Stomach (tissue), 19 donors: ENCODE results near the gene FZD4. TPM values are rescaled to one million over a fixed set of nuclear protein-coding genes. Genes with fewer than 3 reads are reported as not detected.
"Not testable (repeated sequence)": the region's sequence is repeated elsewhere in the genome, so short reads cannot be mapped to it uniquely, and the experiment has no call there.

Experiments
- DNase-seq, 2 donors: peaks; one replicate each; pipeline versions ENCODE4 v3.0.0 to v3.0.0-alpha.2; 2013 to 2019
- H3K27ac ChIP-seq, 5 donors: fragments of 200-600 bp in 4 of 5; sonication (generic) in 4 of 5; one replicate each; pipeline ENCODE4 v1.5.1; 2013 to 2019; ENCODE audit warnings: mild to moderate bottlenecking in 1 of 5, moderate library complexity in 1 of 5
- H3K27me3 ChIP-seq, 3 donors: fragments of 200-600 bp; sonication (generic); one replicate each; pipeline ENCODE4 v1.5.1; 2017 to 2019; ENCODE audit warnings: mixed run types in 1 of 3
- H3K36me3 ChIP-seq, 4 donors: fragments of 200-600 bp; sonication (generic); 1 replicate in 3 of 4; 2 replicates in 1 of 4; pipeline ENCODE4 v1.5.1; 2016 to 2019
- H3K4me1 ChIP-seq, 4 donors: fragments of 200-600 bp; sonication (generic); one replicate each; pipeline ENCODE4 v1.5.1; 2016 to 2019
- H3K4me3 ChIP-seq, 4 donors: fragments of 200-600 bp; sonication (generic) in 3 of 4; one replicate each; pipeline ENCODE4 v1.5.1; 2016 to 2019; ENCODE audit warnings: mild to moderate bottlenecking in 1 of 4
- H3K9me3 ChIP-seq, 4 donors: fragments of 200-600 bp; sonication (generic); one replicate each; pipeline ENCODE4 v1.5.1; 2016 to 2019
- EP300 ChIP-seq: sonication (generic); formaldehyde crosslinking; IDR thresholded peaks from one replicate; pipeline ENCODE4 v1.6.1; 2017; ENCODE audit warnings: antibody characterized with exemption
- POLR2A ChIP-seq, 4 donors: fragments of 450-650 bp; IDR thresholded peaks; one replicate each; pipeline ENCODE4 v1.6.1; 2016; ENCODE audit warnings: antibody characterized with exemption in 4 of 4, control low read depth in 2 of 4, mild to moderate bottlenecking in 1 of 4, moderate library complexity in 1 of 4
- POLR2AphosphoS5 ChIP-seq, 3 donors: sonication (generic); formaldehyde crosslinking; IDR thresholded peaks; one replicate each; pipeline ENCODE4 v1.6.1; 2016; ENCODE audit warnings: antibody characterized with exemption in 3 of 3
- WGBS, 5 donors: extraction: QIAGEN DNeasy Blood & Tissue Kit in 3 of 5; methylation state at CpG; one replicate each; pipeline versions ENCODE4 v1.1.5 to v1.1.7; 2013 to 2018; 5-methylcytosine and 5-hydroxymethylcytosine counted together
- intact Hi-C: fragments of 100-400 bp; cut with DNase I; formaldehyde crosslinking; loops from one replicate; pipeline ENCODE4 v1.15.1; 2023; ENCODE audit warnings: low total_unique reads
- long read RNA-seq, 10 donors: transcript quantifications; one replicate each; lab custom pipeline, GENCODE V29; 2026
- polyA plus RNA-seq, 3 donors: library from polyadenylated mRNA; stranded (reverse); fragments of 200-250 nt; gene quantifications; one replicate each; pipeline ENCODE4 v1.2.3, GENCODE V29; 2013
- total RNA-seq, 5 donors: library from RNA; depleted of rRNA; stranded (reverse); fragments of >200 nt; gene quantifications; one replicate each; pipeline versions ENCODE4 v1.1.0 to v1.2.3, GENCODE V29; 2014 to 2016
- TF ChIP-seq, protein P1 (sequence below), 7 experiments: fragments of 450-650 bp in 4 of 7; fragments of 200-600 bp in 3 of 7; sonication (generic) in 3 of 7; IDR thresholded peaks; one replicate each; pipeline ENCODE4 v1.5.1; 2016 to 2019; ENCODE audit warnings: antibody characterized with exemption in 7 of 7, control low read depth in 2 of 7, mild to moderate bottlenecking in 1 of 7
- donor health status: healthy with polysubstance abuse.
- donor health status: Bipolar disorder and iron deficiency.
- donor health status: healthy.

FZD4 gene
- total RNA-seq = 10 to 100 TPM in 4 of 5 donors, 1 to 10 TPM in 1; 6.1 to 55.8 (median 18.1) TPM
- polyA plus RNA-seq = 1 to 10 TPM; 2.4 to 4.7 (median 2.7) TPM
- long read RNA-seq, donor 1, full-length matches to known transcripts = 1 of 1 reads
- long read RNA-seq, donor 1, partial matches to known transcripts = 0 of 1 reads
- long read RNA-seq, donor 1, other reads (novel, unspliced or antisense) = 0 of 1 reads
- long read RNA-seq, donor 2, full-length matches to known transcripts = 3 of 3 reads
- long read RNA-seq, donor 2, partial matches to known transcripts = 0 of 3 reads
- long read RNA-seq, donor 2, other reads (novel, unspliced or antisense) = 0 of 3 reads
- long read RNA-seq, donor 3, full-length matches to known transcripts = 5 of 5 reads
- long read RNA-seq, donor 3, partial matches to known transcripts = 0 of 5 reads
- long read RNA-seq, donor 3, other reads (novel, unspliced or antisense) = 0 of 5 reads
- long read RNA-seq, donor 4, full-length matches to known transcripts = 1 of 1 reads
- long read RNA-seq, donor 4, partial matches to known transcripts = 0 of 1 reads
- long read RNA-seq, donor 4, other reads (novel, unspliced or antisense) = 0 of 1 reads
- long read RNA-seq, donor 5, full-length matches to known transcripts = 10 of 10 reads
- long read RNA-seq, donor 5, partial matches to known transcripts = 0 of 10 reads
- long read RNA-seq, donor 5, other reads (novel, unspliced or antisense) = 0 of 10 reads
- long read RNA-seq, donor 6, full-length matches to known transcripts = 12 of 12 reads
- long read RNA-seq, donor 6, partial matches to known transcripts = 0 of 12 reads
- long read RNA-seq, donor 6, other reads (novel, unspliced or antisense) = 0 of 12 reads
- long read RNA-seq, donor 7, full-length matches to known transcripts = 4 of 4 reads
- long read RNA-seq, donor 7, partial matches to known transcripts = 0 of 4 reads
- long read RNA-seq, donor 7, other reads (novel, unspliced or antisense) = 0 of 4 reads
- long read RNA-seq, donor 8, full-length matches to known transcripts = 3 of 3 reads
- long read RNA-seq, donor 8, partial matches to known transcripts = 0 of 3 reads
- long read RNA-seq, donor 8, other reads (novel, unspliced or antisense) = 0 of 3 reads
- long read RNA-seq, donor 9, full-length matches to known transcripts = 2 of 2 reads
- long read RNA-seq, donor 9, partial matches to known transcripts = 0 of 2 reads
- long read RNA-seq, donor 9, other reads (novel, unspliced or antisense) = 0 of 2 reads
- long read RNA-seq, donor 10, full-length matches to known transcripts = 1 of 1 reads
- long read RNA-seq, donor 10, partial matches to known transcripts = 0 of 1 reads
- long read RNA-seq, donor 10, other reads (novel, unspliced or antisense) = 0 of 1 reads

DNA sequence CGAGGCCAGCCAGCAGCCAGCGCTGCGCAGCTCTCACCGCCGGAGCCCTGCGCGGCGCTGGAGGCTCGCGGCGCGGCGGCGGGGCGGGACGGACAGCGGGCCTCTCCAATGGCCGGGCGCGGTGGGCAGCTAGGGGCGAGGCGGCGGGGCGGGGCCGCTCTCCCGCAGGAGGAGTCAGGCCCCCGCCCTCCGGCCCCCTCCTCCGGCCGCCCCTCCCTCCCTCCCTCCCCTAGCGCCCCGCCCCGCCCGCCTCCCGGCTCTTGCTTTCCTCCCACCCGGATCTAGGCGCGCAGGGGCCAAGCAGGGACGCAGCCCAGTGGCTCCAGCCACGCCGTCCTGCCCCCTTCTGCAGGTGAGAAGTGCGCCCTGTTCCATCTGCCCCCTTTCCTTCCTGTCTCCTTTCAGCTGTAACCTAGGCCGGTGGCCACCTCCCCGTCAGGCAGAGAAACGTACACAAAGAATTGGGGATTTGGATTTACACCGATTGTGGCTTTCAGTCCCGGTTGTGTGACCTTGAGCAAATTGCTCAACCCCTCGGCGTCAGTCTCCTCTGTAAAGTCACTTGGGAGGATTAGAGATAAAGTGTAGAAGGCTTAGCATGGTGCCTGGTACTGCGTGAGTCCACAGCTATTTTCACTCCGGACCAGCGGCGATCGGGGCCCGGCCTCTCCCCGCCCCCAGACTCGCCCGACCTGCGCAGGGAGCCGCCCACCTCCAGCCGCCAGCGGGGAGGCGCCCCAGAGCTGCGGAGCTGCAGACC, at the start of gene FZD4:
FZD4 (minus strand) TSS at position 35 of the 760 bp plus-strand sequence. CDS start 310 bp downstream, outside the sequence.
- H3K9me3 ChIP-seq = no peaks in the 10 kb centered on the region
- H3K4me3 ChIP-seq = peak within 1 kb of the TSS; percentile 84 to 97 (median 90)
- H3K4me1 ChIP-seq = peaks cover 26 to 57% (median 46%) of the 10 kb centered on the region in 4 donors
- peak within 1 kb of the TSS; percentile 91 to 96 (median 93) for H3K27ac ChIP-seq
- H3K36me3 ChIP-seq = peaks cover 0 to 14% (median 6%) of the 10 kb centered on the region in 4 donors
- TF ChIP-seq EP300 (no peak), POLR2A (IDR thresholded peaks at IDR 0.05) (peak in 2 of 4 donors; percentile 17 to 50), POLR2AphosphoS5 (IDR thresholded peaks at IDR 0.05) (peak; percentile 53 to 95 (median 87))
- TF ChIP-seq, protein P1, sequence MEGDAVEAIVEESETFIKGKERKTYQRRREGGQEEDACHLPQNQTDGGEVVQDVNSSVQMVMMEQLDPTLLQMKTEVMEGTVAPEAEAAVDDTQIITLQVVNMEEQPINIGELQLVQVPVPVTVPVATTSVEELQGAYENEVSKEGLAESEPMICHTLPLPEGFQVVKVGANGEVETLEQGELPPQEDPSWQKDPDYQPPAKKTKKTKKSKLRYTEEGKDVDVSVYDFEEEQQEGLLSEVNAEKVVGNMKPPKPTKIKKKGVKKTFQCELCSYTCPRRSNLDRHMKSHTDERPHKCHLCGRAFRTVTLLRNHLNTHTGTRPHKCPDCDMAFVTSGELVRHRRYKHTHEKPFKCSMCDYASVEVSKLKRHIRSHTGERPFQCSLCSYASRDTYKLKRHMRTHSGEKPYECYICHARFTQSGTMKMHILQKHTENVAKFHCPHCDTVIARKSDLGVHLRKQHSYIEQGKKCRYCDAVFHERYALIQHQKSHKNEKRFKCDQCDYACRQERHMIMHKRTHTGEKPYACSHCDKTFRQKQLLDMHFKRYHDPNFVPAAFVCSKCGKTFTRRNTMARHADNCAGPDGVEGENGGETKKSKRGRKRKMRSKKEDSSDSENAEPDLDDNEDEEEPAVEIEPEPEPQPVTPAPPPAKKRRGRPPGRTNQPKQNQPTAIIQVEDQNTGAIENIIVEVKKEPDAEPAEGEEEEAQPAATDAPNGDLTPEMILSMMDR (IDR thresholded peaks at IDR 0.05) = peak in 2 of 7 experiments; percentile 31 to 36
- DNase-seq = peak; percentile 93 to 98
- intact Hi-C loops = loop anchor here (10.0 kb wide), 1 partner anchor 79 kb away; the partner anchor contains the start of gene TMEM135
- WGBS, 5 donors = 0% methylated on average over 8 to 59 of the region's 64 CpGs
- peaks cover 0 to 10% (median 4%) of the 10 kb centered on the region in 3 donors for H3K27me3 ChIP-seq

DNA sequence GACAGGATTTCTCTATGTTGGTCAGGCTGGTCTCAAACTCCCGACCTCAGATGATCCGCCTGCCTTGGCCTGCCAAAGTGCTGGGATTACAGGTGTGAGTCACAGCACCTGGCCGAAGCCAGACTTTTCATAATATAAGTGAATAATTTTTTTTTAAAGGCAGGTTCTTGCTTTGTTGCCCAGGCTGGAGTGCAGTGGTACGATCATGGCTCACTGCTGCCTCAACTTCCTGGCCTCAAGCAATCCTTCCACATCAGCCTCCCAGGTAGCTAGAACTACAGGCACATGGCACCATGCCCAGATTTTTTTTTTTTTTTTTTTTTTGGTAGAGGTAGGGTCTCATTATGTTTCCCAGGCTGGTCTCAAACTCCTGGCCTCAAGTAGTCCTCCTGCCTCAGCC, 49.1 kb upstream of the FZD4 start:
- intact Hi-C loops, DNase-seq, H3K27me3 ChIP-seq, H3K4me3 ChIP-seq, H3K27ac ChIP-seq, H3K4me1 ChIP-seq, H3K36me3 ChIP-seq, H3K9me3 ChIP-seq: not testable (repeated sequence)
- WGBS, 5 donors = 89 to 99% (median 95%) methylated on average over 4 of the region's 4 CpGs

DNA sequence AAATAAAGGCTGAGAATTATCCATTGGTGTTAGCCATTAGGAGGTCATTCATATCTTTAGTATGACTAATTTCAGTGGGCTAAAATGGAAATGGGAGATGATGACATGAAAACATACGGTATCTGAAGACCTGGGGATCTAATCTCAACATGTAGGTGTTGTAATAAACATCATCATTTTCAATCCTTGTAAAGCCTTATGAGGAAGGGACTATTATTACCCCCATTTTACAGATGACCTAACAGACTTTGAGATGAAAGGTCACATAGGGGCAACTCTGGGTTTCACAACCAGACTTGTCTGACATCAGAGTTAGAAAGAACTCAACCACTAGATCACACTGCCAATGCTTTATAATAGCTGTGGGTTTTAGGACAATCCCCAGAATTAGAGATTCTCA, 47.7 kb upstream of the FZD4 start:
- no peak overlapping the region for H3K27ac ChIP-seq
- intact Hi-C loops = no loop called here
- 83 to 92% (median 90%) methylated on average over 1 of the region's 1 CpG for WGBS, 5 donors
- H3K9me3 ChIP-seq = no peaks in the 10 kb centered on the region
- no peak overlapping the region for H3K4me3 ChIP-seq
- H3K36me3 ChIP-seq = no peaks in the 10 kb centered on the region
- H3K4me1 ChIP-seq = peaks cover 0 to 8% (median 6%) of the 10 kb centered on the region in 4 donors
- no peak for DNase-seq
- TF ChIP-seq POLR2A (IDR thresholded peaks at IDR 0.05) (no peak), EP300 (no peak), POLR2AphosphoS5 (IDR thresholded peaks at IDR 0.05) (no peak)
- H3K27me3 ChIP-seq = no peaks in the 10 kb centered on the region

DNA sequence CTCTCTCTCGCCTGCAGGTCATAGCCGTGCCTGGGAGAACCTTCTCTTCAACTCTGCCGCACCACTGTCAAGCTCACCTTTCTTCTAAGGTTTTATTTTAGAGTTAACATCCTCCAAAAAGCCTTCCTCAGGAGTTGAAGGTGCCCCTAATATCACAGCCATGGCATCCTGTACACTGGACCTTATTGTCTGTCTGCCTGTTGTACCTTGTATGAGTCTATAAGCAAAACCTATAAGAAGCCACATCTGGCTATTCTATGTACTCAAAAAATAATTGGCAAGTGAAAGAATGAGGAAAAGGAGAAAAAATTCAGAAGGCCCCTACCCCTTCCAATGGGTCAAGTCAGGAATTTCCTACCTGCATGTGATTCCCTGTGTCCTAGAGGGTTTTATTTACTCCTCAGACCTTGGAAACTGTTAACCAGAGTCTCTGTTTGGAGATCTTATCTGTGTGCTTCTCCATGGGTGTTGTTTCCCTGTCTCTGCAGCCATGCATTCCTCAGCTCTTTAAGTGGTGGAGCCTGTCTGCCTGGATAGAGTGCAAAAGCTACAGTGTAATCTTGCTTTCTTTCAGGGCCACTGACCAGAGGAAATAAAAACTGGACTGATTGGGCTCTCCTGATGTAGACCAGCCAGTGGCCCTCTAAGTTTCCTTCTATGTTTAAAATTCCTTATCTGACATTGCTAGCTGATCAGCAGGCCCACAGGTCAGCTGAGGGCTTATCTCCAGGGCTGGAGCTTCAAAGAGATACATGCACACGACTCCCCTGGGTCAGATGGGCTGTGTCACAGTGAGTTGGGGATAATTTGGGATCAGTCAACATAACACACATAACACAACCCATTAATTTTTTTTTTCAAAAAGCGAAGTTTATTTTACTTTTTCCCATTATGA, 44.9 kb upstream of the FZD4 start:
- no peak for TF ChIP-seq POLR2A (IDR thresholded peaks at IDR 0.05)
- TF ChIP-seq EP300 = no peak
- TF ChIP-seq, protein P1 (IDR thresholded peaks at IDR 0.05) = no peak
- peak in 2 of 3 donors; percentile 53 to 62 for TF ChIP-seq POLR2AphosphoS5 (IDR thresholded peaks at IDR 0.05)
- intact Hi-C loops = no loop called here
- Histone ChIP-seq H3K27me3 (no peaks in the 10 kb centered on the region), H3K36me3 (no peaks in the 10 kb centered on the region), H3K4me3 (no peak overlapping the region), H3K4me1 (peaks cover 0 to 8% (median 4%) of the 10 kb centered on the region in 4 donors), H3K9me3 (no peaks in the 10 kb centered on the region), H3K27ac (peak overlapping the region in 2 of 5 donors; percentile 32 to 42)
- DNase-seq = peak; percentile 59 to 67
- WGBS, 5 donors = 41 to 61% (median 52%) methylated on average over 5 of the region's 5 CpGs
